Skin epidermis (tissue), 12 donors: ENCODE data around the gene ZSCAN23.

Source experiments
- H3K27ac ChIP-seq, 21 experiments: fragments of 200-600 bp; sonication (generic) in 11 of 21; one replicate each; pipeline ENCODE4 v1.5.0; 2020; ENCODE audit warnings: mild to moderate bottlenecking in 3 of 21, inconsistent platforms in 2 of 21, moderate library complexity in 2 of 21
- H3K4me3 ChIP-seq, 7 experiments: fragments of 200-600 bp; sonication (generic) in 2 of 7; one replicate each; pipeline ENCODE4 v1.5.0; 2020; ENCODE audit warnings: inconsistent platforms in 2 of 7, mild to moderate bottlenecking in 2 of 7, moderate library complexity in 1 of 7

The ZSCAN23 gene

GRCh38 chr6:28384143-28384533 lies 59.2 kb downstream of the ZSCAN23 start:
- H3K27ac ChIP-seq = no peak overlapping the region
- H3K4me3 ChIP-seq = no peak overlapping the region

DNA sequence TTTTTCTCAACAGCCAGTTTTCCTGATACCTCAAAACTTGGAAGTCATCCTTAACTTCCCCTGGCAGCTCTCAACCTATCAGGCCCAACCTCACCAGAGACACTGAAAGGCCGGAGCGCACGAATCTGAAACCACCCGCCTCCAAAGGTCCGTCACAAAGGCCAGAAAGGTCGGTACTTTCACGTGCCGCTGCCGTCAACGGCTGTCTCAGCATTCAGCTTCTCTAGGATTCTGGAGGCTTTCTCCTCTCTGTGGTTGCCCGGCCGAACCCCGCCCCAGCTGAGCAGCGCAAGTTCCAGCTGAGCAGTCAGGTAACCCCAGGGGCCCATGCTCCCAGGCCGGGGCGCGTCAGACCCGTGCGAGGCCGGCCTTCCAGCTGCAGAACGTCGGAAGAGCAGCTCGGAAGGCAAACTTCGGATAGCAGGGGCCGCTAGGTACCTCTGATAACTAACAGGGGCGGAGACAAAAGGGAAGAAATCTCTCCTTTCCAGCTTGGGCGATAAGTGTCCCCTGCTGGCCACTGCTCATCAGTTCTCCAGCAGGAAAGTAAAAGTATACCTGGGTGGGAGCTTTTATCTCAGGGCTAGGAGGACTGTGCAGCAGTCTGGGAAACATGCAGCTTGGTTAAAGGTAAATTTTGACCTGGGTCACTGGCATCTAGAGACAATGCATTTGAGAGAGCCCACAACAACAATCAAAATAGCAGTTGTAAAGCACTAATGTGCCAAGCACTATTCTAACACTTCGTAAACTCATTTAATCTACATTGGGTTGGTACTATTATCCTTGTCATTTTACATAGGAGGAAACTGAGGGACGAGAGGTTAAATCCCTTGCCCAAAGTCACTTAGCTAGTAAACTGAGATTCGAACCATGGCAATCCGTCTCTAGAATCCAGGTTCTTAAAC lies 59.8 kb downstream of the ZSCAN23 start:
- peak overlapping the region in 9 of 21 experiments; percentile 18 to 69 (median 46) for H3K27ac ChIP-seq
- peak overlapping the region; percentile 19 to 46 (median 30) for H3K4me3 ChIP-seq
